ENCODE data around the gene TAGLN.
A peak's percentile ranks its signal among the peaks of the same experiment; 100 is the strongest.

The TAGLN gene

DNA sequence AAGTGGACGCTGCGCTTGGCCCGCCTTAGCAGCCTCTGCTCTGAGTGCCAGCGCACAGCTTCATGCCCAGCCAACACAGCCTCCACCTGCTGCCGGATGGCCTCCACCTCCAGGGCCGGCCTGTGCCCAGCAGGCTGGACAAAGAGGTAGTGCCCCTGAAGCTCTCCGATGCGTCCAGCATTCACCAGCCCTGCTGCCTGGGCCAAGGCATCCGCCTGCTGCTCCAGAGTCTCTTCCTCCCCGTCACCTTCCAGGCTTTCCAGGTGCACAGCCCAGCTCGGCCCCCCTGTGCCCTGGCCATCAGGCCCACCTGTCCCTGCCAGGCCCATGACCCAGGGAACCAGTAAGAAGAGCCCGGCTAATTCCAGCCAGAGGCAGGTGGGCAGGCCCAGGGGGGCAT is 30.2 kb downstream of the TAGLN start:
- no peaks in the 10 kb centered on the region for H3F3A ChIP-seq (ENCODE audit: low read depth)
- no peaks in the 10 kb centered on the region for H3K27me3 ChIP-seq (ENCODE audit: insufficient read depth, low read length, poor library complexity, severe bottlenecking)
- no peaks in the 10 kb centered on the region for H3K9me2 ChIP-seq (replicated peaks; ENCODE audit: low read depth, low read length)
- H3K4me3 ChIP-seq (ENCODE audit: low read length, poor library complexity, severe bottlenecking), result peak overlapping the region; percentile 97
- H3K36me3 ChIP-seq (ENCODE audit: insufficient read depth, low read length), result peaks cover 20% of the 10 kb centered on the region; the same call in 1 of the 2 replicates
- peak overlapping the region; percentile 92 for H3K4me2 ChIP-seq (ENCODE audit: low read depth, low read length, poor library complexity, severe bottlenecking)
- H3K4me1 ChIP-seq (ENCODE audit: insufficient read depth, low read length, poor library complexity, severe bottlenecking), result peaks cover 28% of the 10 kb centered on the region
- H3K9me3 ChIP-seq (ENCODE audit: insufficient read depth, low read depth, low read length), result no peaks in the 10 kb centered on the region
- TF ChIP-seq EZH2phosphoT487 (IDR thresholded peaks at IDR 0.05; ENCODE audit: borderline replicate concordance), result no peak
- TF ChIP-seq CTCF (conservative IDR thresholded peaks at IDR 0.05; ENCODE audit: low read length), result no peak
- H3K79me2 ChIP-seq (ENCODE audit: insufficient read depth, low read length), result peaks cover 42% of the 10 kb centered on the region
- no peaks in the 10 kb centered on the region for H4K20me1 ChIP-seq (ENCODE audit: insufficient read depth, low read length, poor library complexity, severe bottlenecking)
- no peak overlapping the region for H2AFZ ChIP-seq (ENCODE audit: low read length)
- no peak overlapping the region for H3K9ac ChIP-seq (ENCODE audit: low read depth, low read length, poor library complexity, severe bottlenecking)

DNA sequence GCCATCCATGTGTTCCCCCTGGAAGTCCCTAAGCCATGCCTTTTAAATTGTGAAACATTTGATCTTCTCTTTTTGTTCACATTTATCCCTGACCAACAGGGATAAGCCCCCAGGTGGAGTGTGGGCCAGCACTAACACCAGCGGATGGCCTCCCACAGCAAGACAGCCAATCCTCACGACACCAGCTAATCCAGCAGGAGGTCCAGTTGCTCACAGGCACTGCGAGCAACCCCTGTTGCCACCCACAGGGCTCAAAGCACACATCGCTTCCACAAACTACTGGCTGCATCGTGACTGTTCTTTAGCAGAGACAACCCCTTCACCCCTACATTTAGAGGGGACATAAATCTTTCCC is 30.7 kb downstream of the TAGLN start:
- H3K4me1 ChIP-seq (ENCODE audit: insufficient read depth, low read length, poor library complexity, severe bottlenecking), result peaks cover 29% of the 10 kb centered on the region
- H3K36me3 ChIP-seq (ENCODE audit: insufficient read depth, low read length), result peaks cover 20% of the 10 kb centered on the region; the same call in 1 of the 2 replicates
- no peaks in the 10 kb centered on the region for H3F3A ChIP-seq (ENCODE audit: low read depth)
- H3K79me2 ChIP-seq (ENCODE audit: insufficient read depth, low read length), result peaks cover 42% of the 10 kb centered on the region
- TF ChIP-seq EZH2phosphoT487 (IDR thresholded peaks at IDR 0.05; ENCODE audit: borderline replicate concordance) (no peak), CTCF (conservative IDR thresholded peaks at IDR 0.05; ENCODE audit: low read length) (no peak)
- no peaks in the 10 kb centered on the region for H3K27me3 ChIP-seq (ENCODE audit: insufficient read depth, low read length, poor library complexity, severe bottlenecking)
- H3K9me3 ChIP-seq (ENCODE audit: insufficient read depth, low read depth, low read length), result no peaks in the 10 kb centered on the region
- H4K20me1 ChIP-seq (ENCODE audit: insufficient read depth, low read length, poor library complexity, severe bottlenecking), result no peaks in the 10 kb centered on the region
- H3K9me2 ChIP-seq (replicated peaks; ENCODE audit: low read depth, low read length), result no peaks in the 10 kb centered on the region
- peak overlapping the region; percentile 97 for H3K4me3 ChIP-seq (ENCODE audit: low read length, poor library complexity, severe bottlenecking)
- H2AFZ ChIP-seq (ENCODE audit: low read length), result no peak overlapping the region
- peak overlapping the region; percentile 92 for H3K9ac ChIP-seq (ENCODE audit: low read depth, low read length, poor library complexity, severe bottlenecking)
- peak overlapping the region; percentile 92 for H3K4me2 ChIP-seq (ENCODE audit: low read depth, low read length, poor library complexity, severe bottlenecking)

DNA sequence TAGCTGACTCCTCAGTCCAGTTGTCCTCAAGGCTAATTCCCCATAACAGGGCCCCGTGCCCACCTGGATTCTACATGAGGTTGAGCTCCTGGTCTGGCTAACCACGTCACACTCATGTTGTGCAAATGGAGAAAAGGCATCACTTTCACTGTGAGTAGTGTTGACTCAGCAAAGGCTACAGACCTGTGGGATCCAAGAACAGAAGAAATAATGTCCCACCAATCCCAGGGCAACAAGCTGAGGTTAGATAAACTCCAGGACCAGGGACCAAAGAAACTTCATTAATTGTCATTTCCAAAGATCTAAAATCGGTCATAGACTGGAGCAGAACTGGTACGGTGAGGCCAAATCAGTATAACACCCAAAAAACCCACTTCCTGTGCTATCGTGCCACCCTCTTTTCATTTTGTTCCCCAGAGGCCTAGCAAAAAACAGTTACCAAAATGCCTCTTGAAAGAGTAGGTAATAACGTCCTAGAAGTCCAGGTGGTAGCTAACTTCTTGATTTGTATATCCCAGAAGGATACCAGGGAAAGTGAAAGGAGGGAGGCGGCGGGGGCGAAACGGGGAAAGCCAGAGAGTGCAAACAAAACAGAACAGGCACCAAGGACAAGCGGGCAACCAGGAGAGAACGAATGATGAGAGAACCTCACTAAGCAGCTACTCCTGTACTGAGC is 31.3 kb downstream of the TAGLN start:
- H3K4me2 ChIP-seq (ENCODE audit: low read depth, low read length, poor library complexity, severe bottlenecking), result peak overlapping the region; percentile 92
- peaks cover 18% of the 10 kb centered on the region; the same call in 1 of the 2 replicates for H3K36me3 ChIP-seq (ENCODE audit: insufficient read depth, low read length)
- peaks cover 29% of the 10 kb centered on the region for H3K4me1 ChIP-seq (ENCODE audit: insufficient read depth, low read length, poor library complexity, severe bottlenecking)
- H3K9me2 ChIP-seq (replicated peaks; ENCODE audit: low read depth, low read length), result no peaks in the 10 kb centered on the region
- no peaks in the 10 kb centered on the region for H3K9me3 ChIP-seq (ENCODE audit: insufficient read depth, low read depth, low read length)
- peaks cover 42% of the 10 kb centered on the region for H3K79me2 ChIP-seq (ENCODE audit: insufficient read depth, low read length)
- no peaks in the 10 kb centered on the region for H3F3A ChIP-seq (ENCODE audit: low read depth)
- H3K9ac ChIP-seq (ENCODE audit: low read depth, low read length, poor library complexity, severe bottlenecking), result peak overlapping the region; percentile 92
- TF ChIP-seq CTCF (conservative IDR thresholded peaks at IDR 0.05; ENCODE audit: low read length) (no peak), EZH2phosphoT487 (IDR thresholded peaks at IDR 0.05; ENCODE audit: borderline replicate concordance) (no peak)
- no peak overlapping the region for H2AFZ ChIP-seq (ENCODE audit: low read length)
- H4K20me1 ChIP-seq (ENCODE audit: insufficient read depth, low read length, poor library complexity, severe bottlenecking), result no peaks in the 10 kb centered on the region
- H3K27me3 ChIP-seq (ENCODE audit: insufficient read depth, low read length, poor library complexity, severe bottlenecking), result no peaks in the 10 kb centered on the region
- peak overlapping the region; percentile 97 for H3K4me3 ChIP-seq (ENCODE audit: low read length, poor library complexity, severe bottlenecking)
